ENCODE data around the gene SLC26A11.

The SLC26A11 gene

GRCh38 chr17:80270104-80270503 is 49.9 kb downstream of the SLC26A11 start:
- Histone ChIP-seq H3K9me2 (replicated peaks; ENCODE audit: control insufficient read depth, low read length) (no peaks in the 10 kb centered on the region), H3K4me1 (ENCODE audit: control insufficient read depth, low read length) (no peaks in the 10 kb centered on the region), H4K20me1 (ENCODE audit: control insufficient read depth, insufficient read depth, low read depth, low read length) (no peaks in the 10 kb centered on the region), H3K36me3 (ENCODE audit: control insufficient read depth, low read length) (no peaks in the 10 kb centered on the region), H3K4me2 (ENCODE audit: low read length) (no peak overlapping the region), H3K27me3 (ENCODE audit: control insufficient read depth, low read length) (peaks cover 10% of the 10 kb centered on the region), H3K9me3 (ENCODE audit: control insufficient read depth, insufficient read depth, low read length) (no peaks in the 10 kb centered on the region), H3K27ac (ENCODE audit: low read depth, low read length) (no peak overlapping the region), H3K79me2 (ENCODE audit: control insufficient read depth, low read length) (no peaks in the 10 kb centered on the region), H3K4me3 (ENCODE audit: low read length) (no peak overlapping the region), H3F3A (ENCODE audit: control insufficient read depth, insufficient read depth) (no peaks in the 10 kb centered on the region)
- no peak for TF ChIP-seq EZH2phosphoT487 (IDR thresholded peaks at IDR 0.05; ENCODE audit: borderline replicate concordance, low read length)

- Histone ChIP-seq H3K27me3 (ENCODE audit: control insufficient read depth, low read length) (peaks cover 3% of the 10 kb centered on the region), H3K36me3 (ENCODE audit: control insufficient read depth, low read length) (no peaks in the 10 kb centered on the region), H3K4me3 (ENCODE audit: low read length) (no peak overlapping the region), H3K9me3 (ENCODE audit: control insufficient read depth, insufficient read depth, low read length) (no peaks in the 10 kb centered on the region), H3K9me2 (replicated peaks; ENCODE audit: control insufficient read depth, low read length) (no peaks in the 10 kb centered on the region), H3K4me1 (ENCODE audit: control insufficient read depth, low read length) (no peaks in the 10 kb centered on the region), H3K27ac (ENCODE audit: low read depth, low read length) (no peak overlapping the region), H3K79me2 (ENCODE audit: control insufficient read depth, low read length) (no peaks in the 10 kb centered on the region), H4K20me1 (ENCODE audit: control insufficient read depth, insufficient read depth, low read depth, low read length) (no peaks in the 10 kb centered on the region), H3K4me2 (ENCODE audit: low read length) (no peak overlapping the region), H3F3A (ENCODE audit: control insufficient read depth, insufficient read depth) (no peaks in the 10 kb centered on the region)
- TF ChIP-seq CTCF (IDR thresholded peaks at IDR 0.05; ENCODE audit: low read depth, low read length, poor library complexity, severe bottlenecking), result no peak
- no peak for TF ChIP-seq EZH2phosphoT487 (IDR thresholded peaks at IDR 0.05; ENCODE audit: borderline replicate concordance, low read length)
These were observed 50.6 kb downstream of the SLC26A11 start for GRCh38 chr17:80270836-80271235.

GRCh38 chr17:80272366-80272765 is 52.1 kb downstream of the SLC26A11 start:
- no peaks in the 10 kb centered on the region for H3F3A ChIP-seq (ENCODE audit: control insufficient read depth, insufficient read depth)
- no peaks in the 10 kb centered on the region for H3K9me2 ChIP-seq (replicated peaks; ENCODE audit: control insufficient read depth, low read length)
- H4K20me1 ChIP-seq (ENCODE audit: control insufficient read depth, insufficient read depth, low read depth, low read length), result no peaks in the 10 kb centered on the region
- H3K4me2 ChIP-seq (ENCODE audit: low read length), result no peak overlapping the region
- H3K36me3 ChIP-seq (ENCODE audit: control insufficient read depth, low read length), result no peaks in the 10 kb centered on the region
- TF ChIP-seq CTCF (IDR thresholded peaks at IDR 0.05; ENCODE audit: low read depth, low read length, poor library complexity, severe bottlenecking) (no peak), EZH2phosphoT487 (IDR thresholded peaks at IDR 0.05; ENCODE audit: borderline replicate concordance, low read length) (no peak)
- no peaks in the 10 kb centered on the region for H3K4me1 ChIP-seq (ENCODE audit: control insufficient read depth, low read length)
- no peaks in the 10 kb centered on the region for H3K79me2 ChIP-seq (ENCODE audit: control insufficient read depth, low read length)
- H3K9me3 ChIP-seq (ENCODE audit: control insufficient read depth, insufficient read depth, low read length), result no peaks in the 10 kb centered on the region
- no peak overlapping the region for H3K27ac ChIP-seq (ENCODE audit: low read depth, low read length)
- no peaks in the 10 kb centered on the region for H3K27me3 ChIP-seq (ENCODE audit: control insufficient read depth, low read length)
- H3K4me3 ChIP-seq (ENCODE audit: low read length), result no peak overlapping the region

- Histone ChIP-seq H3K27ac (ENCODE audit: low read depth, low read length) (no peak overlapping the region), H4K20me1 (ENCODE audit: control insufficient read depth, insufficient read depth, low read depth, low read length) (no peaks in the 10 kb centered on the region)
These were observed 54.1 kb downstream of the SLC26A11 start for GRCh38 chr17:80274331-80274730.

More at GRCh38 chr17:80274331-80274730, 54.1 kb downstream of the SLC26A11 start:
- no peaks in the 10 kb centered on the region for H3K27me3 ChIP-seq (ENCODE audit: control insufficient read depth, low read length)
- H3K4me2 ChIP-seq (ENCODE audit: low read length), result no peak overlapping the region
- no peaks in the 10 kb centered on the region for H3F3A ChIP-seq (ENCODE audit: control insufficient read depth, insufficient read depth)
- no peaks in the 10 kb centered on the region for H3K9me3 ChIP-seq (ENCODE audit: control insufficient read depth, insufficient read depth, low read length)
- H3K36me3 ChIP-seq (ENCODE audit: control insufficient read depth, low read length), result no peaks in the 10 kb centered on the region
- H3K79me2 ChIP-seq (ENCODE audit: control insufficient read depth, low read length), result no peaks in the 10 kb centered on the region
- no peak overlapping the region for H3K4me3 ChIP-seq (ENCODE audit: low read length)
- H3K4me1 ChIP-seq (ENCODE audit: control insufficient read depth, low read length), result no peaks in the 10 kb centered on the region
- no peak for TF ChIP-seq EZH2phosphoT487 (IDR thresholded peaks at IDR 0.05; ENCODE audit: borderline replicate concordance, low read length)
- no peak for TF ChIP-seq CTCF (IDR thresholded peaks at IDR 0.05; ENCODE audit: low read depth, low read length, poor library complexity, severe bottlenecking)
- no peaks in the 10 kb centered on the region for H3K9me2 ChIP-seq (replicated peaks; ENCODE audit: control insufficient read depth, low read length)

Data from DOHH2 (cell line).